Activated T-helper 2 cell treated with anti-CD3 and anti-CD28 coated beads, Interferon-gamma antibody, Interleukin-2, Interleukin-4, amounts not matched to agents 10 μg/mL and 5 μg/mL and 100 μg/mL, durations not matched to agents 14 hours and 24 hours and 36 hours (primary cell): ENCODE data around the gene LPP. TPM values are rescaled to one million over a fixed set of nuclear protein-coding genes. Genes with fewer than 3 reads are reported as not detected.

Experiments
- DNase-seq: peaks from one replicate; pipeline ENCODE4 v3.0.0; 2021; ENCODE audit warnings: low spot score
- H3K27ac Mint-ChIP-seq: one replicate; pipeline ENCODE4 v1.8.0; 2021; ENCODE audit warnings: mixed read lengths
- H3K27me3 Mint-ChIP-seq: one replicate; pipeline ENCODE4 v1.8.0; 2021; ENCODE audit warnings: low read depth, mixed read lengths
- H3K36me3 Mint-ChIP-seq: one replicate; pipeline ENCODE4 v1.8.0; 2021; ENCODE audit warnings: low read depth, mixed read lengths
- H3K4me1 Mint-ChIP-seq: one replicate; pipeline ENCODE4 v1.8.0; 2021; ENCODE audit warnings: low read depth, mixed read lengths
- H3K4me3 Mint-ChIP-seq: one replicate; pipeline ENCODE4 v1.8.0; 2021; ENCODE audit warnings: low read depth, mild to moderate bottlenecking, moderate library complexity, mixed read lengths
- H3K9me3 Mint-ChIP-seq: one replicate; pipeline ENCODE4 v1.8.0; 2021; ENCODE audit warnings: mixed read lengths
- intact Hi-C: fragments of 100-400 bp; cut with micrococcal nuclease; formaldehyde crosslinking; loops from one replicate; pipeline ENCODE4 v1.15.1; 2023
- total RNA-seq: library from RNA; stranded (reverse); gene quantifications from 2 replicates; pipeline ENCODE4 v1.2.3, GENCODE V29; 2022

The LPP gene
- total RNA-seq, 1 donor from 2014 or later: 54.5 TPM

DNA sequence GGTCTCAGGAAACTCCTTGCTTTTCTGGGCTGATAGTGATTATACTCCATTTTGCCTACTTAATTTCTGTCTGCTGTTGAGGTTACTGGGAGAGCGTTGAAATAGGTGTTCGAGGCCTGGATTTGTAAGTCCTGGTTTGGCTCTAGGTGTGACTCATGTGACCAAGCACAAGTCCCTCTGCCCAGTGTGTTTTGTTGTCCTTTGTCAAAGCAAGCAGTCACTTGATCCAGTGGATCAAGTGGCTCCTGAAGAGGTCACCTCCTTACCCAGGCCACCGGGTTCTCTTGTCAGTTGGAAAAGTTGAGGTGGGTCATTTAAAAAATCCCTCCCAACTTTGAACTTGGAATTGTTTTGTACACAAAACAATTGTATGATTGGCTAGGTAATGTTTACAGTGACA lies 70.0 kb downstream of the LPP start:
- Mint-ChIP-seq H3K36me3 (peaks cover 48% of the 10 kb centered on the region), H3K27me3 (no peaks in the 10 kb centered on the region), H3K4me1 (peaks cover 6% of the 10 kb centered on the region), H3K4me3 (no peak overlapping the region), H3K9me3 (no peaks in the 10 kb centered on the region), H3K27ac (no peak overlapping the region)
- DNase-seq: no peak
- intact Hi-C loops: no loop called here

DNA sequence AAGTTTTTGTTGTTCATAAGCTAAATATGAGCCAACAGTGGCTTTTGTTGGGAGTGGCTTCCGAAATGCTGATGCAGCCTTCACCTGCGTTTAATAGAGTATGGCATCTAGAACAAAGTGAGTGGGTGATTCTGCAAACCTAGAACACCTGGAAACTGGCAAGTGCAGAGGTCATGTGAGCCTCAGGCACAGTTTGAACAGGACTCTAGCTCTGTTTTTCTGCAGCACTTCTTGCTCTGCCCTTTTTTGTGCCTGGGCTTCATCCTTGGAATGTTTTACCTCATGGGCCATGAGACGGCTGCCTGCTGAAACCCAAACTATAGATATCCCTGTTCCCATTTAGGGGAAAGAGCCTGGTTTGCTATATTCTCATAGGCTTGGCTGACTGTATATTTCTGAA lies 73.5 kb downstream of the LPP start:
- no peaks in the 10 kb centered on the region for H3K27me3 Mint-ChIP-seq
- DNase-seq: no peak
- H3K4me3 Mint-ChIP-seq: no peak overlapping the region
- intact Hi-C loops: no loop called here
- H3K4me1 Mint-ChIP-seq: no peaks in the 10 kb centered on the region
- no peak overlapping the region for H3K27ac Mint-ChIP-seq
- H3K9me3 Mint-ChIP-seq: no peaks in the 10 kb centered on the region
- H3K36me3 Mint-ChIP-seq: peaks cover 41% of the 10 kb centered on the region

DNA sequence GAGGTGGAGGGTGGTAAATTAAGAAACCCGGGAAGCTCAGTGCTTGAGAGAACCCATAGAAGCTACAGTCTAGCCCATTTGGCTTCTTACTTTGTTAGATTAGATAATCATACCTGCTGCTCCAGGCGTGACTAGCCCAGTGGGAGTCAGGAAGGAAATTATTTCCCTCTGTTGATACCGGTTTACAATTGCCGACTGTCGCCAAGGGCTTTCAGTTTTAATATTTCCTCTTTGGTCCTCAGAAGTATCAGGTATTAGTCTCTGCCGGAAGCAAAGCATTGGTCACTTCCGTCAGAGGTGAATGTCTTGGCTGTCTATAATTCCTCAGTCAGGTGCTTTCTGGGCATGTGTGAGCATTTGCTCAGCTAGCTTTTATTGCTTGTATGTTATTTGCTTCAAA lies 75.2 kb downstream of the LPP start:
- peaks cover 46% of the 10 kb centered on the region for H3K36me3 Mint-ChIP-seq
- intact Hi-C loops: no loop called here
- H3K4me3 Mint-ChIP-seq: no peak overlapping the region
- no peaks in the 10 kb centered on the region for H3K9me3 Mint-ChIP-seq
- no peaks in the 10 kb centered on the region for H3K27me3 Mint-ChIP-seq
- no peak for DNase-seq
- H3K4me1 Mint-ChIP-seq: peaks cover 1% of the 10 kb centered on the region
- H3K27ac Mint-ChIP-seq: no peak overlapping the region

DNA sequence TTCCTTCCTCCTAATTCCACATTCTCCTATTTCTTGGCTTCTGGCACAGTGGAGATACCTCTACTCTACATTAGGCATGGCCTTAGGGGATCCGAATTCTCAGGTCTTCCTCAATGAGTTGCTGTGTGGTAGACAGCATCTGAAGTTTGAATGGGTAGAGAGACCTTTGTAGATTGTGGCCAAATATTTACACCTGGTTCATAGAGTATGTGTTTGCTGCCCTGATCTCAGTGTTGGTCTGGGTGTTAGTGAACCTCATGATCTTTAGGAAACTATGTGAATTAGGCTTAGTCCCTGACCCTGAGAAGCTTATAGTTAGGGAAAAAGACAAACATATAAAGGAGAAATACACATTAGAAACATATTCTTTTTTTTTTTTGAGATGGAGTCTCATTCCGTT lies 75.8 kb downstream of the LPP start:
- H3K4me3 Mint-ChIP-seq: no peak overlapping the region

DNA sequence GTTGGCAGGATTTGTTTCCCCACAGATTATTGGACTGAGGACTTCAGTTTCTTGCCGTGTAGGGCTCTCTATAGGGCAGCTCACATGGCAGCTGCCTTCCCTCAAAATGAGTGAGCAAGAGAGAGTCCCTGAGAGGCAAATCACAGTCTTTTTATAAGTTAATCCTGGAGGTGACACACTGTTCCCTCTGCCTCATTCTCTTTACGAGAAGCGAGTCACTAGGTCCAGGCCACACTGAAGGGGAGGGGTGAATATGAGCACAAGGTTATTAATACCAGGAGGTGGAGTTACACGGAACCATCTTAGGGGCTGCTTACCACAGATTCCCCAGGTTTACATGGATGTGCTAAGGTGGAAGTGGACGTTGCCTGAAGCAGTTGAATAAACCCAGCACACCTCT lies 77.0 kb downstream of the LPP start:
- DNase-seq: no peak
- intact Hi-C loops: no loop called here
- no peak overlapping the region for H3K27ac Mint-ChIP-seq
- no peaks in the 10 kb centered on the region for H3K9me3 Mint-ChIP-seq
- H3K36me3 Mint-ChIP-seq: peaks cover 42% of the 10 kb centered on the region
- H3K4me1 Mint-ChIP-seq: peaks cover 6% of the 10 kb centered on the region
- no peak overlapping the region for H3K4me3 Mint-ChIP-seq
- no peaks in the 10 kb centered on the region for H3K27me3 Mint-ChIP-seq

More for the DNA sequence above, 75.8 kb downstream of the LPP start:
- Mint-ChIP-seq H3K27me3 (no peaks in the 10 kb centered on the region), H3K27ac (no peak overlapping the region), H3K4me1 (peaks cover 6% of the 10 kb centered on the region), H3K9me3 (no peaks in the 10 kb centered on the region), H3K36me3 (peaks cover 44% of the 10 kb centered on the region)
- intact Hi-C loops: no loop called here
- DNase-seq: no peak

DNA sequence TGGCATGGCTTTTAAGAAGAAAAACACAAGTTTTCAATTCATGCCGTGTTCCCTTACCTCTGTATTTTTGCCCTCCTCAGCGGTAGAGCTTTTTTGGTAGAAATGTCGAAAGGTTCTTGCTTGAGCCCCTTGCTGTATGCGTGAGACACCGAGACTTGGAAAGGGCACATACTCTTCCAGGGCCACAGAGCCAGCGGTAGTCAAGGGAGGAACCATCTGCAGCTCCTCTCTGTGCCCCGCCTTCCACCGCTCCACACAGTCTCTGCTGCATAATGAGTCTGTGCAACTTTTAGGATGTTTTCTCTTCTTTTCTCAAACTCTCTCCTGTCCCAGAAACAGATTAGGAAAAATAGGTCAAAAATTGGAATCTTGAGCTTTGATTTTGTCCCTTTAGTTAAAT lies 77.5 kb downstream of the LPP start:
- DNase-seq: no peak
- Mint-ChIP-seq H3K27ac (no peak overlapping the region), H3K27me3 (no peaks in the 10 kb centered on the region), H3K4me3 (no peak overlapping the region), H3K4me1 (peaks cover 8% of the 10 kb centered on the region), H3K9me3 (no peaks in the 10 kb centered on the region), H3K36me3 (peaks cover 42% of the 10 kb centered on the region)
- intact Hi-C loops: no loop called here

DNA sequence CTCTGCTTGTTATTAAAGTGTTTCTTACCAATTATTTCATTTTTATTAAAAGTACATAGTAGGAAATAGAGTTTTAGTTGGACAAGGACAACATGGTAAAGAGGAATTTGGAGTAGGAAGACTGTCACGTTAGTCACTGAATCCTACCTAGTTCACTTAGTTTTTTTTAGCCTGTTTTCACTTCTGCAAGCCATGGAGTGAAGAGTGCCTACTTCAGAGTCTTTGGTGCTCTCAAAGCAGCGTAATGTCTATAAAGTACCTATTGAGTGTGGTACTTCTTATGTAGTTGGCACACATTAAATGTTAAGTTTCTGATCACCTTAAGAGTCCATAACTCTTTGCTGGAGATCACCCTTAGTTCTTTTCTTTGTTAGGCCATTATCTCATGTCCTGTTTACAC lies 78.7 kb downstream of the LPP start:
- H3K27ac Mint-ChIP-seq: no peak overlapping the region
- peaks cover 43% of the 10 kb centered on the region for H3K36me3 Mint-ChIP-seq
- H3K4me3 Mint-ChIP-seq: no peak overlapping the region
- peaks cover 13% of the 10 kb centered on the region for H3K4me1 Mint-ChIP-seq
- DNase-seq: no peak
- no peaks in the 10 kb centered on the region for H3K9me3 Mint-ChIP-seq
- intact Hi-C loops: no loop called here
- H3K27me3 Mint-ChIP-seq: no peaks in the 10 kb centered on the region

DNA sequence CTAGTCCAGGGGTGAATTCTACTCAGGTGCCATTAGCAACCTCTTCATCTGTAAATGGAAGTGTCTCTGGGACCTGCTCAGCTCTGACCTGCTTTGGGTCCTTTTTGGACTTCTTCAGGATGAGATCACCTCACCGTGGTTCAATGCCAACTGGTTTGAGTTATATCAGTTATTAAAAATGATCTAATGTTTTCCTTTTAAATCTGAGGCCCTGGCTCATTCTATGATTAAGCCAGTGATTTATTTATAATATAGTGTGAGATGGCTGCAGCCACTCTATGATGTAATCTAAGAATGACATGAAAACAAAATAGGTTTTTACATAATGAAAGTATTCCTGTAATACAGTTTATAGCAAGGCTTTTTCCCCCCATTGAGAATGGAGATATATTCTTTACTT lies 79.4 kb downstream of the LPP start:
- H3K27ac Mint-ChIP-seq: no peak overlapping the region
- DNase-seq: no peak
- no peaks in the 10 kb centered on the region for H3K9me3 Mint-ChIP-seq
- intact Hi-C loops: no loop called here
- H3K36me3 Mint-ChIP-seq: peaks cover 47% of the 10 kb centered on the region
- H3K4me3 Mint-ChIP-seq: no peak overlapping the region
- no peaks in the 10 kb centered on the region for H3K27me3 Mint-ChIP-seq
- peaks cover 17% of the 10 kb centered on the region for H3K4me1 Mint-ChIP-seq

DNA sequence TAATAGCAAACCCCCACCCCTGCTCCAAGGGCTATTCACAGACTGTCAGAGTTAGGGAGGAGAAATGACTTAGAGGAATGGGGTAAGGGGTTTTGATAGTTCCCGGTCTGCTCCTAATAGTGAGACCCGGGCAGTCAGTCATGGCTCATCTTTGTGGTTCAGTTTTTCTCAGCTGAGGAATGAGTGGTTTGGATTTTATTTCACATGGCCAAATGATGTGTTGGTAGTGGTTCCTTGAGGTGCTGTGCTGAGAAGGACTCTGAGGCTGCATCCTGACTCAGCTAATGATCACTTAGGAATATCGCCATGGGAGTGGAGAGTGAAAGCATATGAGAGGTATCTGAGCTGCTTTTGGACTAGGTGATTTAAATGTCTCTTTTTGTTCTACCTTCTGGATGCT lies 80.2 kb downstream of the LPP start:
- intact Hi-C loops: no loop called here
- no peak for DNase-seq
- Mint-ChIP-seq H3K4me1 (peaks cover 18% of the 10 kb centered on the region), H3K27ac (no peak overlapping the region), H3K4me3 (no peak overlapping the region), H3K27me3 (no peaks in the 10 kb centered on the region), H3K36me3 (peaks cover 49% of the 10 kb centered on the region), H3K9me3 (no peaks in the 10 kb centered on the region)

DNA sequence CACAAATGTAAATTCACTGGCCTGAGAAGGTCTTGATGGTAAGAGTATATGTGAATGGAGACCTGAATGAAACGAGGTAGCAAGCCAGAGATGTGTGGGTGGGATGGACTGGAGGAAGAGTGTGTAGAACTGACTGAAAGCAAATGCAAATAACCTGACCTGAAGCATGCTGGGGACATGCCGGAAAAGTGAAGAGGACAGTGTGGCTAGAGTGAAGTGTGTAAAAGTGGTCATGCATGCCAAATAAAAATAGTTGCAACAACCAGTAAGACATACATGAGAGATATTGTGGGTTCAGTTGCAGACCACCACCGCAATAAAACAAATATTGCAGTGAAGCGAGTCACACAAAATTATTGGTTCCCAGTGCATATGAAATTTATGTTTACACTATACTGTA lies 82.3 kb downstream of the LPP start:
- Mint-ChIP-seq H3K27ac (no peak overlapping the region), H3K9me3 (no peaks in the 10 kb centered on the region), H3K4me3 (no peak overlapping the region), H3K4me1 (peaks cover 18% of the 10 kb centered on the region), H3K27me3 (no peaks in the 10 kb centered on the region), H3K36me3 (peaks cover 55% of the 10 kb centered on the region)
- intact Hi-C loops: no loop called here
- no peak for DNase-seq

DNA sequence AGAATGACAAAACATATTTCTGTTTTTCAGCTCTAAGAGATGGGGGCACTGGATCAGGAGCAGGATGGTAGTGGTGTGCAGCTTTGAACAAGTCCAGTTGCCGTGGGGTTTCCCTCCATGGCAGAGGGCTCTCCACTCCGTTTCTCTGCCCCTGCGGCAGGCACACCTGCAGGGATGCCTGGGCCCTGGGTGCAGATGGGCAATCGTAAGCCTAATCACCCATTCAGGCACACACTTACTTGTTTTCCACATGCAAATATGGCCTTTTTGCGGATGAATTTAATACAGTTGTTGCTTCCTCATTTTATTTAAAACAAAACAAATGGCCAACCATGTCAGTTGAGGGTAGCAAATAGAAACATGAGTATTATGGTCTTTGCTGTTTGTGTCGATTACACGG lies 85.1 kb downstream of the LPP start:
- H3K9me3 Mint-ChIP-seq: no peaks in the 10 kb centered on the region

DNA sequence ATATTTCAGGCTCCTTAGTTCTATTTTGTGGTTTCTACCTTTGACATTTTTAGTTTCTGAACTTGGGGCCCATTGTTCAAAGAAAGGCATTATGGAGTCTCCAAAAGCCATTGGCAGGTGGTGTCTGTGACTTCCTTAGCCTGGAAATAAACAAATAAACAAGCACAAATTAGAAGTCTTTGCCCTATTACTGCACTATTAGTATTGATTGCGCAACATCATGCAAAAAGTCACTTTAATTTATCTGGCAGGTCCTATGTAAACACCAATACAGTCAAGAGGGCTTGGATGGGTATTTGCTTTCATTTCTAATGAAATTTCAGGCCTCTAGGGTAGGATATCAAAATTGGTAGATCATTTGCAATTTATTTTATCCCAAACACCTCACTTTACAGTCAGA lies 85.6 kb downstream of the LPP start:
- H3K9me3 Mint-ChIP-seq: no peaks in the 10 kb centered on the region
- H3K27ac Mint-ChIP-seq: no peak overlapping the region
- intact Hi-C loops: no loop called here
- H3K27me3 Mint-ChIP-seq: no peaks in the 10 kb centered on the region
- H3K36me3 Mint-ChIP-seq: peaks cover 37% of the 10 kb centered on the region
- no peak overlapping the region for H3K4me3 Mint-ChIP-seq
- H3K4me1 Mint-ChIP-seq: peaks cover 27% of the 10 kb centered on the region
- no peak for DNase-seq

More for the DNA sequence above, 85.1 kb downstream of the LPP start:
- Mint-ChIP-seq H3K4me1 (peaks cover 27% of the 10 kb centered on the region), H3K27me3 (no peaks in the 10 kb centered on the region), H3K4me3 (no peak overlapping the region), H3K27ac (no peak overlapping the region), H3K36me3 (peaks cover 41% of the 10 kb centered on the region)
- DNase-seq: no peak
- intact Hi-C loops: no loop called here

DNA sequence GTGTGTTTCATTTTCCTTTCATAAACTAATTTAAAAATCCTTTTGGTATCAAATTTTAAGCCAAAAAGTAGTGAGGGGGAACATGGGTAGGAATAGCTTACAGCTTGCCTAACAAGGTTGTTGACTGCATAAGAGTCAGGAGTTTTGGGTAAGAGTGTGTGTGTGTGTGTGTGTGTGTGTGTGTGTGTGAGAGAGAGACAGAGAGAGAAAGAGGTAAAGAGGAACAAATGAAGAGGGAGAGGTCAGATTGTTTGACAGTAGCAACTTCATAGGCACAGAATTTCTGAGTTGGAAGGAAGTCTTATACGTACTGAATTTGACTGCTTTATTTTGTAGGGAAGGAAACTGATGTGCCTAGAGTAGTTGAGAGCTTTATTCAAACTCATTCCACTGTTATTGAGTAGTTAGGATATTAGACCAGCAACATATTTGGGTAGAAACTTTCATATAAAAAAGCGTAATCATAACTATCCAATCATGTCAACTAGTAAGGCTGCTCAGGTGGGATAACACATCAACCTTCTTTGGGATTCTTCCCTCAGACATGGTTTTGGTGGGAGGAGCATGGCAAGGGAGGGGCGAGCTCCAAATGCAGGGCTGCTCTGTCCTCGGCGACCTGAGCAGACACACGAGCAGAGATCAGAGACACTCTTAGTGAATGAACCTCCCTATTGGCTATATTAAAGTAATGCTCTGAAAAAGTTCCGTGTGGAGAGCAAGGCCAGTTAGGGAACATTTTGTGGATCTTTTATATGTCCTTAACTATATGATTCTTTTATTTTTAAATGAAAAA lies 86.4 kb downstream of the LPP start:
- no peak overlapping the region for H3K27ac Mint-ChIP-seq
- DNase-seq: no peak
- no peaks in the 10 kb centered on the region for H3K27me3 Mint-ChIP-seq
- H3K9me3 Mint-ChIP-seq: no peaks in the 10 kb centered on the region
- peaks cover 31% of the 10 kb centered on the region for H3K36me3 Mint-ChIP-seq
- H3K4me1 Mint-ChIP-seq: peaks cover 30% of the 10 kb centered on the region
- intact Hi-C loops: no loop called here
- H3K4me3 Mint-ChIP-seq: no peak overlapping the region

DNA sequence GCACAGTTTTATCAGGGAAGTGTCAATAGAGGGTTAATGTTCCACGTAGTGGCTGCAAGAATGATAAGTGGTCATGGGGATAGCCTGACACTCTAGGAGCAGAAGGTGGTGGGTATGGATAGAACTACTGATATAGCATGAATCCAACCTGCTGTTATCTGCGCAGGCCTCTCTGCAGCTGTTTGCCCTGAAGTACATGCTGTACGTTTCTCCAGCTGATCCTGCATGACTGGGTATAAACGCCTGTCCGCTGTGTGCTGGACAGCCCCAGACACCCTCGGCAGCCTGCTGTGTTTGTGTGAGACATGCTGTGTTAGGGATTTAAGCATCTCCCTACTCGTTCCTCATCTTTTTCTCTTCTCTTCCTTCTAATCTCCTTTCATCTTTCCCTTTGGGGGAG lies 87.1 kb downstream of the LPP start:
- no peak overlapping the region for H3K27ac Mint-ChIP-seq
- H3K4me1 Mint-ChIP-seq: peaks cover 30% of the 10 kb centered on the region
- H3K27me3 Mint-ChIP-seq: no peaks in the 10 kb centered on the region
- intact Hi-C loops: no loop called here
- DNase-seq: no peak
- H3K36me3 Mint-ChIP-seq: peaks cover 31% of the 10 kb centered on the region
- no peak overlapping the region for H3K4me3 Mint-ChIP-seq
- H3K9me3 Mint-ChIP-seq: no peaks in the 10 kb centered on the region
